HTERT RPE-1 (cell line): ENCODE measurements around the gene TTC4.
"Not testable (repeated sequence)": the region's sequence is repeated elsewhere in the genome, so short reads cannot be mapped to it uniquely, and the experiment has no call there.

Source experiments
- in situ Hi-C: fragments of 300-500 bp; cut with MboI; formaldehyde crosslinking; loops from 4 replicates; pipeline ENCODE4 v1.14.3; 2020; ENCODE audit warnings: low sequenced_read_pairs

TTC4 gene

DNA sequence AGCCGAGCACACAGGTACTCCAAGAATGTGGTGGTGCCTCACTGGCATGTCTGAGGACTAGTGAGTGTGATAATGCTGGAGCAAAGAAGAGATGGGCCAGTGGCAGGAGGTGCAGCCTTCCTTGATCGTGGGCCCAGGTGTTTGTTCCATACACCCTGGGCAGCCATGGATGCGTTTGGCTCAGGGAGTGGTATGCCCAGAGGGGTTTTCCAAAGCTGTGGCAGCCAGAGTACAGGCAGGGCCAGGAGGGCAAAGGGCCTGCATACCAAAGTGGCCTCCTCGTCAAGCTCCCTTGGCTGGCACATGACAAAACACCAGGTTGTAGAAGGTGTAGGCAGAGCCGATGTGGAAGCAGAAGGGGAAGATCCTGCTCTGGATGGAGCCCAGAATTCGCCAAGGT lies 29.6 kb downstream of the TTC4 start:
- in situ Hi-C loops: no loop called here

GRCh38 chr1:54745864-54746263 lies 30.2 kb downstream of the TTC4 start:
- in situ Hi-C loops: no loop called here

- in situ Hi-C loops: no loop called here
These were observed 32.6 kb downstream of the TTC4 start for GRCh38 chr1:54748094-54748835.

GRCh38 chr1:54750596-54750995 lies 34.9 kb downstream of the TTC4 start:
- in situ Hi-C loops: no loop called here

DNA sequence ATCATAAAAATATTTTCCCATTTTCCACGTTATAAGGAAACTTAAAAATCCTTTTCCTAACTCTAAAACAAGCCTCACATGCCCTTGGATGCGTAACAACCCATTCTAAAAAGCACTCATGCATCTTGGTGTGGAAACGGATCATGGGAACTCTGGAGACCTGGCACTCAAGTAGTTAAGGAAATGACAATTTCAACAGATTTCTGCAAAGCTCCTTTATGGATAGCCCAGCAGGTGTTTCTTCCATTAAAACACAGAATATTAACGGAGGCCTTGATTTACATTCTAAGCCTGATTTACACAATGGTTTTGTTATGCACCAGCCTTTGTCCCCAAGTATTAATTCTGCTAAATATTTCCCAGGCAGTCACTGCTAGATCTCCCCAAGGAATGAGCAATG lies 35.8 kb downstream of the TTC4 start:
- in situ Hi-C loops: no loop called here

DNA sequence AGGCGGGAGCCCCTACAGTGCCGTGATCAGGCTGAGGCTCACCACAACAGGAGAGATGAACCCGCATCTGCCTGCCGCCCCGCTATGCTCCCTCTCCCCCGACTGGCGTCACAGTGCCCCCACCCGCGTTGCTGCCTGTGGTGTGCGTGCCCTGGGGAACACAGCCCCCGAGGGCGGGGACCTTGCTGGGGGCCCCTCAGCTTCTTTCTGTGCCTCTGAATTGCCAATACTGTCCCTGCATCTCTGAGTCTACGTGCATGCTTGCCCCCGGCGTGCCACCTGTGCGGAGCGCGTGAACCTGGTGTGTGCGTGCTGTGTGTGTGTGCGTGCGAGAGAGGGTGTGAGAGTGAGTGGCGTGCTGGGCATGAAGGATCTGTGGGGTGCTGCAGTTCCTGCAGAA lies 38.4 kb downstream of the TTC4 start:
- in situ Hi-C loops: no loop called here

DNA sequence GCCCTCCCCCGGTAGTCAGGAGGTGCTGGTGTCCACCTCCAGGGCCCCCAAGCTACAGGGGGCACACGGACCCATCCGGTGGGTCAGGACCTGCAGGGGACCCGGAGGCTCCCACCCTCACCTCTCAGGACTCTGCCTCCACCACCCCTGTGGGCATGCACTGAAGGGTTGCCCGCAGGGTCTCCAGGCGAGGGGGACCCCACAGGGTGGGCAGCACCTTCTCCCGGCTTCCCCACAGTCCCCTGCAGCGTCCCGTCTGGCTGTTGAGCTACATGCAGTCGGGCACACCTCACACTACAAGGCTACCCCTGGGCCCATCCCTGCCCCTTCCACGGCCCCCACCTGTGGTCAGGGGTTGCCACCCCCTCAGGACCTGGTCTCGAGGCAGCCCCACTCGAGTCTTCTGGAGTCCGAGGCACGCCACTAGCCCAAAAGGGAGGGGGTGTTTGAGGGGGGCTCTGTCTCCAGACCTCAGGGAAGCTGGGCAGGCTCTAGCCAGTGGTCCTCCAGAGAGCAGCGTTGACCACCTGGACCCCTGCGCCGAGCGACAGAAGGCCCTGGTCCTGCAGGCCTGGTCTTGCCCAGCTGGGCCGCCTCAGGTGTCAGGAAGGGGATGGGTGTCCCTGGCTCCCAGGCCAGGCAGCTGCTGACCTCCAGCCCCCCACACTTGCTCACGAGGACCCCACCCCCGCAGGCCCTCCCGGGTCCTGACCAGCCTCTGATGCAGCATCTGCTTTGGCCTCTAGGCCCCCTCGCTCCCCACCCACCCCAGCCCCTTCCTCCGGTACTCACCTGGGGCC lies 39.0 kb downstream of the TTC4 start:
- in situ Hi-C loops: no loop called here

GRCh38 chr1:54757833-54758232 lies 42.2 kb downstream of the TTC4 start:
- in situ Hi-C loops: no loop called here

GRCh38 chr1:54758678-54759348 lies 43.2 kb downstream of the TTC4 start:
- in situ Hi-C loops: no loop called here

DNA sequence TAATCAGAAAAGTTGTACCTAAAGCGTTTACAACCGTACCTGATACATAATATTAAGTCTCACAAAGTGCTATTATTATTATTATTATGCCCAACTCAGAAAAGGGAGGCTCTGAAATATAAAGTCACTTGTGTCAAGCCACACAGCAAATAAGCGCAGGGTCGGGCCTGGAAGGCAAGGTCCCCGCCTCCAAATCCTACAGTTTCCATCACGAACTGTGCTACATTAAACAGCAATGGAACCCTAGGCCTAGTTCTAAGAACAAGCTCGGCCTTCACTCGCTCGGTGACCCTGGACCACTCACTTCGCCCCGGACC lies 48.1 kb downstream of the TTC4 start:
- in situ Hi-C loops: no loop called here

- in situ Hi-C loops: no loop called here
These were observed 48.7 kb downstream of the TTC4 start, which contains the start of gene PARS2 for GRCh38 chr1:54764133-54764921. TSS of gene PARS2 (minus strand) at chr1:54764523. CDS start at chr1:54759161, 5,362 bp downstream.

DNA sequence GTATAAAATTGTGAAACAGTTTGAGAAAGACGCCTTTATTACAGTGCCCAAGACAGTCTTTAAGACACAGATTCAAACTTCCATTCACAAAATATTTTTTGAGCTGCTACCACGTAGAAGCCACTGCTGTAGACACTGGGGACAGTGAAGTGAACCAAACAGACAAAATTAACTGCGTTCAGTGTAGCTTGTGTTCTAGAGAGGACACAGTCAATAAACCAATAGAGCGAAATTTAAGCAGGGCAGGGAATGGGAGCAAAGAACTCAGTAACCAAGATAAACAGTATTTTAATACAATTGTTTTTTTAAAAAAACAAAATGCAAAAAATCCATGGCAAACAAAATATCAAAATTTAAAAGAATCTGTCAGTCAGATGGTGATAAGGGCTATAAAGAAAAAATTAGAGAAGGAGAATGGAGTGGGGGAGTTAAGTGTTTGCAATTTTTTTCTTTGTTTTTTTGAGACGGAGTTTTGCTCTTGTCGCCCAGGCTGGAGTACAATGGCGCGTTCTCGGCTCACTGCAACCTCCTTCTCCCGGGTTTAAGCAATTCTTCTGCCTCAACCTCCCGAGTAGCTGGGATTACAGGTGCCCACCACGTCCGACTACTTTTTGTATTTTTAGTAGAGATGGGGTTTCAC lies 49.4 kb downstream of the TTC4 start:
- in situ Hi-C loops: no loop called here

DNA sequence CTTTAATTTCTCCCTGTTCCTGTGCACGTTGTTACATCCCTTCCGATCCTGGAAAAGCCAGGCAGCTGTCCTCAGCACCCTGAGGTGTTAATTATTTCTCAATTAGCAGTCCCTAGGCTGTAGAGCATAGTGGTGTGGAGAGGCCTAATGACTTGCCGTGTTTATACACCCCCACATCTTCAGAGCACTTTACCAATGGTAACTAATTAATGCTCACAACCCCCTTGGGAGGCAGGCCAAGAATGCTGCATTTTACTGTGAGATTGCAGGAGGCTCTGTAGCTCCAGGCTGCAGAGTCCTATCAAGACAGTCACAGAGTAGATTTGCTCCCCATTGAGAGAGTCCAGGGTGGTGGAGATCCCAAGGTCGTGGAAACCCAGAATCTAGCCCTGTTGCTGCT lies 51.1 kb downstream of the TTC4 start:
- in situ Hi-C loops: no loop called here

DNA sequence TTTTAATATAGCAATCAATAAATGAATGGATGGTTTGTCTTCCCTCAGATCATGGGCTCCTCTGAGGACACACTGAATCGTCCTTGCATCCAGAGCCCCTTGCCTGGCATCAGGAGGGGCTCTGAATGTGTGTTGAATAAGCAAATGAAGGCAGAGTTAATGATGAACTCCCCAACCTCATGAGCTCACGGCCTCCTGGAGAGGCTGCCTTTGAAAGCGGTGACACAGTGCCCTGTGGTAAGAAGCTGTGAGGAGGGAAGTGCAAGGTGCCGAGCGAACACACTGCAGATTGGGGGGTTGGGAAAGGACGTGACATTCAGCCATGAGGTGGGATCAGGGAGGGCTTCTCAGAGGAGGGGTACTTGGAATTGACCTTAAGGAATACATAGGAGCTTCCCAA lies 51.9 kb downstream of the TTC4 start:
- in situ Hi-C loops: no loop called here

GRCh38 chr1:54768093-54768492 lies 52.4 kb downstream of the TTC4 start:
- in situ Hi-C loops: no loop called here

- in situ Hi-C loops: no loop called here
These were observed 57.3 kb downstream of the TTC4 start for GRCh38 chr1:54772951-54773350.

- in situ Hi-C loops: no loop called here
These were observed 59.3 kb downstream of the TTC4 start for GRCh38 chr1:54774820-54775498.

GRCh38 chr1:54775828-54776721 lies 60.4 kb downstream of the TTC4 start:
- in situ Hi-C loops: not testable (repeated sequence)

GRCh38 chr1:54777011-54777410 lies 61.4 kb downstream of the TTC4 start:
- in situ Hi-C loops: no loop called here
